ENCODE data around the gene KIF2A. TPM values are rescaled to one million over a fixed set of nuclear protein-coding genes. Genes with fewer than 3 reads are reported as not detected.

Gene KIF2A
- total and polyA plus RNA-seq, 2 donors (not counting 3 experiments of a cell fraction or from before 2014, with no cell fraction given): 17.1 to 65.1 TPM

GRCh38 chr5:62362701-62363100 lies 56.7 kb downstream of the KIF2A start:
- peaks cover 4 to 5% of the 10 kb centered on the region in 2 experiments for H3K36me3 ChIP-seq (ENCODE audit: control insufficient read depth in 2 of 2, extremely low read depth in 1 of 2, insufficient read depth in 2 of 2, low read length in 2 of 2)
- no peak overlapping the region for H2AFZ ChIP-seq (ENCODE audit: low read depth, low read length)
- no peaks in the 10 kb centered on the region for H4K20me1 ChIP-seq (replicated peaks; ENCODE audit: control insufficient read depth, extremely low read depth, insufficient read depth, low read length)
- POLR2A ChIA-PET: no interaction called here
- H3K9me3 ChIP-seq (replicated peaks; ENCODE audit: control insufficient read depth, insufficient read depth, low read length): no peaks in the 10 kb centered on the region
- no peaks in the 10 kb centered on the region for H3K27me3 ChIP-seq (ENCODE audit: control insufficient read depth in 2 of 2, insufficient read depth in 2 of 2, low read length in 2 of 2)
- no peak overlapping the region for H3K27ac ChIP-seq (ENCODE audit: insufficient read depth, low read depth, low read length)
- H3K4me3 ChIP-seq (replicated peaks in 1 of 3; ENCODE audit: insufficient read depth in 1 of 3, low read depth in 1 of 3, low read length in 3 of 3): no peak overlapping the region
- intact Hi-C loops (cut with micrococcal nuclease): no loop called here
- FAIRE-seq (no peak), DNase-seq (ENCODE audit: low read depth, low spot score) (no peak)
- no peaks in the 10 kb centered on the region for H3K4me1 ChIP-seq (ENCODE audit: control insufficient read depth, extremely low read depth, insufficient read depth, low read length)
- no peaks in the 10 kb centered on the region for H3K9me1 ChIP-seq (replicated peaks; ENCODE audit: control insufficient read depth, extremely low read depth, insufficient read depth, low read length)
- TF ChIP-seq MYC (IDR thresholded peaks at IDR 0.05; ENCODE audit: low read depth, low read length): no peak
- TF ChIP-seq POLR2A (IDR thresholded peaks at IDR 0.05; ENCODE audit: low read depth, low read length): no peak
- TF ChIP-seq EZH2 (IDR thresholded peaks at IDR 0.05; ENCODE audit: borderline replicate concordance, low read depth, low read length, severe bottlenecking): no peak
- TF ChIP-seq GATA2 (IDR thresholded peaks at IDR 0.05; ENCODE audit: insufficient read depth, insufficient read length, low read depth, low read length): no peak
- no peak for TF ChIP-seq JUN (IDR thresholded peaks at IDR 0.05; ENCODE audit: borderline replicate concordance, insufficient read depth, insufficient read length, low read depth)
- TF ChIP-seq FOS (IDR thresholded peaks at IDR 0.05; ENCODE audit: borderline replicate concordance, insufficient read depth, low read length): no peak
- TF ChIP-seq, protein P1, sequence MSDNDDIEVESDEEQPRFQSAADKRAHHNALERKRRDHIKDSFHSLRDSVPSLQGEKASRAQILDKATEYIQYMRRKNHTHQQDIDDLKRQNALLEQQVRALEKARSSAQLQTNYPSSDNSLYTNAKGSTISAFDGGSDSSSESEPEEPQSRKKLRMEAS (IDR thresholded peaks at IDR 0.05; ENCODE audit: insufficient read depth, insufficient read length): no peak
- TF ChIP-seq POLR2AphosphoS5 (IDR thresholded peaks at IDR 0.05; ENCODE audit: insufficient read depth, low read depth, low read length): no peak
- TF ChIP-seq CTCF (IDR thresholded peaks at IDR 0.05; ENCODE audit: extremely low read depth in 1 of 2, insufficient read depth in 1 of 2, low read depth in 1 of 2, low read length in 2 of 2): no peak
- no peaks in the 10 kb centered on the region for H3K79me2 ChIP-seq (ENCODE audit: control insufficient read depth, insufficient read depth, low read length)
- H3K4me2 ChIP-seq (ENCODE audit: insufficient read depth, low read length): no peak overlapping the region
- dilution Hi-C loops (cut with MboI; ENCODE audit: extremely low pct_ligation_motif_present, low sequenced_read_pairs): no loop called here
- BruUV-seq (replicated peaks): no TSS peak
- CTCF ChIA-PET: interaction anchor here (1.1 to 1.3 kb wide), 2 partner anchors 9 to 34 kb away, joined by 3 to 4 read pairs; no protein-coding TSS in a partner anchor
- no peak overlapping the region for H3K9ac ChIP-seq (replicated peaks; ENCODE audit: extremely low read depth, insufficient read depth, low read length)

All from endothelial cell of umbilical vein (primary cell).